PC-3 (cell line): ENCODE data around the gene MCF2L2.

Experiments
- CTCF ChIP-seq: fragments of 300-600 bp; sonication (generic); conservative IDR thresholded peaks from 2 replicates; pipeline ENCODE4 v1.5.1; 2017; ENCODE audit warnings: antibody characterized with exemption, low read depth, mild to moderate bottlenecking, low read length
- EZH2 ChIP-seq: fragments of 300-600 bp; sonication (generic); IDR thresholded peaks from one replicate; pipeline ENCODE4 v1.6.1; 2017; ENCODE audit warnings: antibody characterized with exemption, mild to moderate bottlenecking, low read length; ENCODE audit not compliant: unreplicated experiment
- EZH2phosphoT487 ChIP-seq: fragments of 300-600 bp; sonication (generic); IDR thresholded peaks from 2 replicates; pipeline ENCODE4 v1.6.1; 2018; ENCODE audit warnings: mild to moderate bottlenecking, antibody characterized with exemption, low read length, borderline replicate concordance

DNA sequence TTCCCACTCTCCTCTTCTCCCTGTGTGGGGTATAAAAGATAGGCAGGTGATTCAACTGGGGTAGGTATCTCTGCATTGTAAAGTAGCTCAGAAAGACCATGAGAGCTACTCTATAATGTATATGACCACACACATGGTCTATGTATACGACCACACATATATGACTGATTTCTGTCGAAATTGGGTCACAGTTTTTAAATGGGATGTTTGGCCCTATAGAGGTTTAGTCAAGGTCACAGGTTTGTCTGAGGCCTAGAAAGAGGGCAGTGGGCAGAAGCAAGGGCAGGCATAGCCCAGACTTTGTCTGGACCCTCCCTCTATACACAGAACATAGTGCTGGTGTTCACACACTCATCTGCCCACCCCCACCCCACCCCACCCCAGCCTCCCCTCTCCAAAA is 270.3 kb downstream of the MCF2L2 start:
- TF ChIP-seq CTCF (no peak), EZH2 (no peak), EZH2phosphoT487 (no peak)
